KOPT-K1 (cell line): ENCODE data around the gene PSMB2.

Experiments used
- H3K27ac ChIP-seq: fragments of 200-600 bp; sonication (generic); 2 replicates; pipeline ENCODE4 v1.5.1; 2016; ENCODE audit warnings: antibody characterized with exemption, mild to moderate bottlenecking, low read depth, low read length; ENCODE audit not compliant: poor library complexity, severe bottlenecking
- H3K36me3 ChIP-seq: fragments of 200-600 bp; sonication (generic); 2 replicates; pipeline ENCODE4 v1.5.1; 2017; ENCODE audit warnings: antibody characterized with exemption, mild to moderate bottlenecking, low read length, moderate library complexity; ENCODE audit not compliant: insufficient read depth
- H3K9me3 ChIP-seq: fragments of 200-600 bp; sonication (generic); 2 replicates; pipeline ENCODE4 v1.5.1; 2017; ENCODE audit warnings: antibody characterized with exemption, low read length, mild to moderate bottlenecking; ENCODE audit not compliant: insufficient read depth, poor library complexity, severe bottlenecking

PSMB2 gene

GRCh38 chr1:35574655-35575415 lies 66.5 kb downstream of the PSMB2 start:
- Histone ChIP-seq H3K27ac (no peak overlapping the region), H3K36me3 (no peaks in the 10 kb centered on the region), H3K9me3 (no peaks in the 10 kb centered on the region)

GRCh38 chr1:35574125-35574654 lies 67.1 kb downstream of the PSMB2 start:
- Histone ChIP-seq H3K27ac (no peak overlapping the region), H3K9me3 (no peaks in the 10 kb centered on the region), H3K36me3 (no peaks in the 10 kb centered on the region)

- Histone ChIP-seq H3K36me3 (no peaks in the 10 kb centered on the region), H3K27ac (no peak within 1 kb of the TSS), H3K9me3 (no peaks in the 10 kb centered on the region)
These were observed 67.9 kb downstream of the PSMB2 start, which contains the start of gene TFAP2E for GRCh38 chr1:35573198-35574124. Gene TFAP2E (plus strand): TSS chr1:35573314. CDS start chr1:35573578, 264 bp downstream.

- H3K27ac ChIP-seq: no peak overlapping the region
- no peaks in the 10 kb centered on the region for H3K36me3 ChIP-seq
- no peaks in the 10 kb centered on the region for H3K9me3 ChIP-seq
These were observed 69.0 kb downstream of the PSMB2 start for GRCh38 chr1:35572296-35572695.

- no peaks in the 10 kb centered on the region for H3K9me3 ChIP-seq
- no peak overlapping the region for H3K27ac ChIP-seq
- peaks cover 7% of the 10 kb centered on the region; the same call in 1 of the 2 replicates for H3K36me3 ChIP-seq
These were observed 70.1 kb downstream of the PSMB2 start for GRCh38 chr1:35571263-35571662.

GRCh38 chr1:35570589-35571137 lies 70.7 kb downstream of the PSMB2 start:
- Histone ChIP-seq H3K36me3 (peaks cover 12% of the 10 kb centered on the region; the same call in 1 of the 2 replicates), H3K27ac (no peak overlapping the region), H3K9me3 (no peaks in the 10 kb centered on the region)

- Histone ChIP-seq H3K36me3 (peaks cover 17% of the 10 kb centered on the region), H3K27ac (no peak overlapping the region), H3K9me3 (no peaks in the 10 kb centered on the region)
These were observed 71.4 kb downstream of the PSMB2 start for GRCh38 chr1:35569936-35570335.

GRCh38 chr1:35568975-35569395 lies 72.3 kb downstream of the PSMB2 start:
- H3K27ac ChIP-seq: no peak overlapping the region
- peaks cover 24% of the 10 kb centered on the region for H3K36me3 ChIP-seq
- H3K9me3 ChIP-seq: no peaks in the 10 kb centered on the region

- Histone ChIP-seq H3K27ac (no peak overlapping the region), H3K9me3 (no peaks in the 10 kb centered on the region), H3K36me3 (peaks cover 24% of the 10 kb centered on the region)
These were observed 73.3 kb downstream of the PSMB2 start for GRCh38 chr1:35567947-35568558.

GRCh38 chr1:35565742-35566133 lies 75.6 kb downstream of the PSMB2 start:
- H3K36me3 ChIP-seq: peaks cover 47% of the 10 kb centered on the region
- no peak overlapping the region for H3K27ac ChIP-seq
- H3K9me3 ChIP-seq: no peaks in the 10 kb centered on the region

- no peaks in the 10 kb centered on the region for H3K9me3 ChIP-seq
- peaks cover 47% of the 10 kb centered on the region for H3K36me3 ChIP-seq
- H3K27ac ChIP-seq: no peak overlapping the region
These were observed 76.2 kb downstream of the PSMB2 start for GRCh38 chr1:35564884-35565741.

GRCh38 chr1:35564037-35564883 lies 77.1 kb downstream of the PSMB2 start:
- H3K27ac ChIP-seq: peak overlapping the region; percentile 58
- peaks cover 47% of the 10 kb centered on the region for H3K36me3 ChIP-seq
- no peaks in the 10 kb centered on the region for H3K9me3 ChIP-seq

GRCh38 chr1:35563166-35563565 lies 78.2 kb downstream of the PSMB2 start:
- H3K9me3 ChIP-seq: no peaks in the 10 kb centered on the region
- peaks cover 47% of the 10 kb centered on the region for H3K36me3 ChIP-seq
- peak overlapping the region; percentile 58 for H3K27ac ChIP-seq
